HG03095 (cell line): ENCODE results near the gene ADCY2.

ENCODE experiments used
- ATAC-seq: cut with Tn5 transposase; IDR thresholded peaks from one replicate; pipeline ENCODE4 v1.9.1; 2021; ENCODE audit warnings: moderate library complexity; ENCODE audit not compliant: unreplicated experiment

ADCY2 gene

DNA sequence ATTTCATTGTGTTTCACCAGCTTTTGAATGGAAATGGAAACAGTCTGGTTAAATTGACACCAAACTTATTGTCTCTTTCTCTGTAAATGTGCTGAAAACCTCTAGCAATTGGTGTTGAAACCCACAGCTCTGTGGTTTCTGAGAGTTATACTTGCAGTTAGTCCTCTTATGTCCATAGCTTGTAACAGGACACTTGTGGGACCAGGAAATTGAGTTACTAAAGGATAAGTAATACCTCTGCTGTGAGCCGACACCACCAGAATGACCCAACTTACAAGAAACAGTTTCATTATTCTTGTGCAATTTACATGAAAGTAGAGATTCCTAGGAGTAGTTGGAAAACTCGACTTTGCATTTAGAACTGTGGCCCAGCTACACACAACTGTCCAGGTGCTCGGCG, 263.5 kb downstream of the ADCY2 start:
- ATAC-seq, result no peak

DNA sequence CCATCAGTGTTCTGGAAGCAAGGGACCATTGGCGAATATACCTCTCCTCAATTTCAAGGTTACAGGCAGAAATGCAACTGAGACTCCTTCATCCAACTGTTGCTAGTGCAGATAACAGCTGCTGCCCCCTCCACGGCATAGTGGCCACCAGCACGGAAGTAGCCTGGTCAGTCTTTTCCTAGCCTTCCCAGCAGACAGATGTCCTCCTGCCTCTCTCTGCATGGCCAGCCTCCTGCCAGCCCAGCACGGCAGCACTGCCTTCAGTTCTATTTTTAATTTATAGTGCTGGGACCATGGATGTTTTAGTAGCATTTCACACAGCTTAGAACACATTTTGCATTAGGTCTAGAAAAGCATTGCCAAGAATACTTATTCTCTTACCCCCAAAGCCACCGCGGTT, 266.4 kb downstream of the ADCY2 start:
- no peak for ATAC-seq

DNA sequence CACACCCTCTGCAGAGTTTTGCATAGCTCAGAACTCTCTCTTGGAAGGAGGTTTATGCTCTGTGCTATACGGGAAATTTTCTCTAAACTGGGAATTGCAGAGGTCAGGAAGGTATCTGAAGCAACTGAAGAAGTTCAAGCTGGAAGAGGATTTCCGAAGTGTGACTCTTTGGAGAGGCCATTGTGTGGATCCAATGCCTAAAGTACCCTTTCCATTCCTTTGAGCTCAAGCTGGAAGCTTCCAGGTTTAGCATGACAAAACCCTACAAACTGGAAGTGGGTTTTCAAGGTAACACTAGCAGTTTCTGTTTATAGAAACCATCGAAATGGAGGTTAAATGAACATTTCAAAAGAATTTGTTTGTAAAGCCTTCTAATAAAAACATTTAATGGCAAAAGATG, 267.9 kb downstream of the ADCY2 start:
- ATAC-seq, result no peak

- ATAC-seq, result no peak
Observed at GRCh38 chr5:7664208-7664607, 268.3 kb downstream of the ADCY2 start.

DNA sequence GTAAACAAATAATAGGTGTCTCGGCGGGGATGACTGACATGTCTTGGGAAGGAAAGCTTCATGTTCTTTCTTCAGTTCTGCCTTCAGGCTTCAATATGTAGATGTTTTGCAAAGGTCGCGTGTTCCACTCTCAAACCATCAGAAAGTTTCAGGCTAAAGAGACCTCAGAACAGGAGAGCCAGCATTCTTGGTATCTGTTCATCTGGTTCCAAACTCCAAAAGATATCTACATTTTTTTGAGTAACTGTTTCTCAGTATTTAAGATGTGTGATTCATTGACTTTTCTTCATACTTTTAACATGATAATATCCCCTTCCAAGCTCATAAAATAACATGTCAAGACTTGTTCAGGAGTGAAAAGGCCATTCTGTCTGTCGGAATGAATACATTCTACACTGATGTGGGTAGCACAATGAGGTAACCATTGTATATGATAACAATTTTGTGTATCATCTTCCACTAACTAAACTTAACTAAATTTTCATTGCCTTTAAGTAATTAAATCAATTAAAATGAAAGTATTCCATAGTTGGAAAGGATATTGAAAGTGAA, 271.4 kb downstream of the ADCY2 start:
- ATAC-seq, result no peak

DNA sequence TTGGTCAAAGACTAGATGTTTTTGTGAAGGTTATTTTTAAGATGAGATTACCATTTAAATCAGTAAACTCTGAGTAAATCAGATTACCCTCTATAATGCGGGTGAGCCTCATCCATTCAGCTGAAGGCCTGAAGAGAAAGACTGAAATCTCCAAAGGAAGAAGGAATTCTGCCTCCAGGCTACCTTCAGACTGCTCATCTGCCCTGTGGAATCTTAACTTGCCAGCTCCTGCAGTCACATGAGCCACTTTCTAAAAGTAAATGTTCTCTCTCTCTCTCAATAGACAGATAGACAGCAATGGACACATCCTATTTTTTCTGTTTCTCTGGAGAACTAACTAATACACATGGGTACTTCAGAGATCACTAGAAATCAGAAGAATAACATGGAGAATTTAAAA, 272.2 kb downstream of the ADCY2 start:
- no peak for ATAC-seq

- no peak for ATAC-seq
Observed at GRCh38 chr5:7668627-7669026, 272.7 kb downstream of the ADCY2 start.

GRCh38 chr5:7671381-7671993, 275.5 kb downstream of the ADCY2 start:
- no peak for ATAC-seq

DNA sequence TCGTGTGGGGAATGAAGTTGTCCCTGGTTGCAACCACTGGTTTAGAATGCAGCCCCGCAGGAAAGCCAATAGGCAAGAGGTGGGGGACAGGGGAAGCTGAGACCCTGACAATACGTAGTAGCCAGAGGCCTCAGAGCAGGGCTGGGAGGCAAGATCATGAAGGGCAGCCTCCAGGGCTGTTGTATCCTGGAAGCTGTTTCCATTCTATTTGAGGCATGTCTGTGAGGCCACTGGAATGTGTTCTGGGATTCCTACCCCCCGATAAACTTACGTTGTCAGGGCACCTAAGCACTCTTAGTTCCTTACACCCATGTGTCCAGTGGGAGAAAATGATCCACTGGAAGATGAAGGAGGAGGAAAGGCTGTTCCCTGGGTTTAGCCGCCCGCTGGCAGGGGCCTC, 277.7 kb downstream of the ADCY2 start:
- no peak for ATAC-seq

- ATAC-seq, result no peak
Observed at GRCh38 chr5:7676455-7676854, 280.5 kb downstream of the ADCY2 start.

GRCh38 chr5:7678030-7678429, 282.1 kb downstream of the ADCY2 start:
- ATAC-seq, result no peak

- ATAC-seq, result no peak
Observed at GRCh38 chr5:7679663-7680062, 283.7 kb downstream of the ADCY2 start.

DNA sequence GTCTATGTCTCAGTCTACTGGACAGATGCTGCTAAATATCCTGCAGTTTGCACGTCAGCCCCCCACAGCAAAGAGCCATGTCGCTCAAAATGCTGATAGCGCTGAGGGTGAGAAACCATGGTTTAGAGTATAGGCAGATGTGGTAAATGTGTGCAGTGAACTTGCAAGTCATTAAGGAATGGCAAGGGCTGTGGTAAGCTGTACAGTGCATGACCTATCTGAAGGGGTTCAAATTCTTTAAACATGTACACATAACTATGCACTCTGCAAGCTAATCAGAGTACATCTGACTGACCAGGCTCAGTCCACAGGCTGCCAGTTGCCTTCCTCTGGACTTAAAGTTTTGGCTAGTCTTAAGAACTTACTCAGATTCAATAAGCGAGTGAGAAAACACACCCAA, 284.3 kb downstream of the ADCY2 start:
- no peak for ATAC-seq

DNA sequence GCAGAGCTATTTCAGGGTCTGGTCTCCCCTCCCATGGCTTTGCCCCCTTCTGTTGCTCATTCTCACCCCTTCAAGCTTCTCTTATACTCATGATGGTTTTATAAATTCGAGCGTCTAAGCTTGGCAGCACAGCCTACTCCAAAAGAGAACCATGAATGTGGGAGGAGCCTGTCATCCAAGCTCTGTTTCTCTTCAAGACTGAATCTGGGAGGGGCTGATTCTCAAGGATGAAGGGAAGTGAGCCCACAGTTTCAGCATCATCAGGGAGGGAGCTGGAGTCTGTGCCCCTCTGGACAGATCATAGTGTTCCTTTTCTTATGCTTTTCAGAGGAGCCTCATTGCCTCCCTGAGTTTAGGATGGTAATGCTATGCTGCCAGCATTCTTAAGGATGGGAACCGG, 286.4 kb downstream of the ADCY2 start:
- ATAC-seq, result no peak

DNA sequence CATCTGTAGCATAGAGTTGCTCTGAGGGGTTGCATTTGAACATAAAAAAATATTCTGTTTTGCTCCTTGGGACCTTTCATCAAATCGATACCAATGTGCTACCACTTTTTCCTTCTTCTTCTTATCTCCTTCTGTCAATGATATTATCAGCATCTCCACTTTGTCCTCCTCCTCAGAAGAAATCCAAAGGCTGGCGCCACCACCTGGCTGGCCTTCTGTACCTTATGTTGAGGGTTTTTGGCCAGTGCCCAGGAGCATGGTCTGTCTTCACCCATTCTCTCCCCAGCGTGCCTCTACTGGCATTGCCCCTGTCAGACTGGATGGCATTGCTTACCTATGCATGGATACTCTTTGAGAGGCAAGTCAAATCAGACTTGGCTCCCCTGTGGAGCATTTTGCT, 287.8 kb downstream of the ADCY2 start:
- ATAC-seq, result no peak

DNA sequence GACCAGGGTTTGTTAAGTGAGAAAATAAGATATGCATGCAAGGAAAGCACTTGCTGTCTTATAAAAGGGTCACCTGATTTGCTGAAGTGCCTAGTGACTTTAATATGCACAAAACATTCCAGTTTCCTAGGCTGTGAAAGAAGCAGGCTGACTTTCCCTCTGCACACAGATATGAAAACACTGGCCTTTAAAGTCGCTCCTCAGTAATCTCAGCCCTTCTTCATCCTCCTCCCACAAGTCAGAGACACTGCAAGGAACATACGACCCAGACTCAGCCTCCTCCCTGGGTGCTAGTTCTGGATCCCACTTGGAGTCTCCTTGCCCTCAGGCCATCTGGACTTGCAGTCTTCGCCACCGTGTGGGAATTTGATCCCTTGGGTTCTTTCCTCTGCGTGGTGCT, 288.9 kb downstream of the ADCY2 start:
- ATAC-seq, result no peak

DNA sequence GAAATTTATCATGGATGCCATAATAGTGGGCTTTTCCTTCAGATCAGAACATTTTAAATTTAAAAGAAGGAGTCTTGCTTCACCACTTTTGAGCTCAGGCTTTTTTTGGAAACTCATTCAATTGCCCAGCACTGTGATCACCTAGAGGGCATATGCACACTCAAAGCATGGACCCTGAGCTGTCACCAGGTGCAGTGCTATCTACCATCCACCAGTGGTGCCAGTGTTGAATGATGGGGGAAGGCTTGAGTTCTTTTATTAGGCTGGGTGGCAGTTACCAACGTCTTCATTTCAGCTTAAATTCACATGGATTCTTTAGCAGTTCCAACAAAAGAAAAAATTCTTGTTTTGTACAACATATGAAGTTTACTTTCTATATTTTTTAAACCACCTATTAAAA, 290.9 kb downstream of the ADCY2 start:
- no peak for ATAC-seq

GRCh38 chr5:7690557-7690956, 294.6 kb downstream of the ADCY2 start:
- no peak for ATAC-seq

- ATAC-seq, result no peak
Observed at GRCh38 chr5:7705261-7705660, 309.3 kb downstream of the ADCY2 start.

- ATAC-seq, result no peak
Observed at GRCh38 chr5:7705736-7706135, 309.8 kb downstream of the ADCY2 start.

- ATAC-seq, result no peak
Observed at GRCh38 chr5:7706256-7706655, 310.3 kb downstream of the ADCY2 start.

GRCh38 chr5:7714119-7714518, 318.2 kb downstream of the ADCY2 start:
- ATAC-seq, result no peak

- ATAC-seq, result no peak
Observed at GRCh38 chr5:7714697-7715096, 318.8 kb downstream of the ADCY2 start.
